NCI-H2196 (cell line): ENCODE measurements around the gene ANKRD28.
"Not testable (repeated sequence)": the region's sequence is repeated elsewhere in the genome, so short reads cannot be mapped to it uniquely, and the experiment has no call there.

Experiments used
- DNase-seq: peaks from one replicate; lab custom pipeline; 2025; ENCODE audit not compliant: unreplicated experiment; lab: John Stamatoyannopoulos, UW

ANKRD28 gene

DNA sequence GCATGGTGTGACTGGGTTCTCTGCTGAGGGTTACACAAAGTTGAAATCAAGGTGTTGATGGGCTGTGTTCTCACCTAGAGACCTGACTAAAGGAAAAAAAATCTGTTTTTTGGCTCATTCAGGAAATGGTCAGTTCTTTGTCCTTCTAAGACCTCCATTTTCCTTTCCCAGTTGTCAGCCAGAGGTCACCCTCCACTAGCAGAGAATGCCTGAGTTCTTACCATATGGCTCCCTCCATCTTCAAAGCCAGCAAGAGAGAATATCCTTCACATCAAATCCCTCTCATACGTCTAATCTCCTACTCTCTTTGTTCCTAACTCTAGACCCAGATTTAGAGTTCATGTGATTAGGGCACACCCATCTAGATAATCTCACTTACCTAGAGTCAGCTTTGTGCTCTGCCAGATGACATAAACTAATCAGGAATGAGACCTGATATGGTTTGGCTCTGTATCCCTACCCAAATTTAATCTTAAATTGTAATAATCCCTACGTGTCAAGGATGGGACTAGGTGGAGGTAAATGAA lies 19.4 kb downstream of the ANKRD28 start:
- no peak for DNase-seq

DNA sequence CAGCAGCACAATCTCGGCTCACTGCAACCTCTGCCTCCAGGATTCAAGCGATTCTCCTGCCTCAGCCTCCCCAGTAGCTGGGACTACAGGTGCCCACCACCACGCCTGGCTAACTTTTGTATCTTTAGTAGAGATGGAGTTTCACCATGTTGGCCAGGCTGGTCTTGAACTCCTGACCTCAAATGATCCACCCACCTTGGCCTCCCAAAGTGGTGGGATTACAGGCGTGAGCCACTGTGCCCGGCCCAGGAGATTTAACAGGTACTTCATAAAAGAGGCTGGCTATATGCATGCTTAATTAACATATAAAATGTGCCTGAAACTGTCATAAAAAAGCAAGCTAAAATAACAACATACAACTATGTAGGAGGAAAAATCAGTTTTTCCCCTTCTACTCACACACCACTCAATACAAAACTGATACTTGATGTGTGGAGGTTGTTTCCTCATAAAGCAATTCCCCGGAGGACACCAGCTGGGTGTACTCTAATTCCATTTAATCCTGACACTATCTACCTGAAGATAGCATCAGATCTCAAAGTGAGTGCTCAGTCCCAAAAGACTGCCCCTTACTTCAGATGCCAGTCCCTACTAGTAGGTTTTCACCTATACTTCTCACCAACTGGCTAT lies 22.7 kb downstream of the ANKRD28 start:
- not testable (repeated sequence) for DNase-seq

DNA sequence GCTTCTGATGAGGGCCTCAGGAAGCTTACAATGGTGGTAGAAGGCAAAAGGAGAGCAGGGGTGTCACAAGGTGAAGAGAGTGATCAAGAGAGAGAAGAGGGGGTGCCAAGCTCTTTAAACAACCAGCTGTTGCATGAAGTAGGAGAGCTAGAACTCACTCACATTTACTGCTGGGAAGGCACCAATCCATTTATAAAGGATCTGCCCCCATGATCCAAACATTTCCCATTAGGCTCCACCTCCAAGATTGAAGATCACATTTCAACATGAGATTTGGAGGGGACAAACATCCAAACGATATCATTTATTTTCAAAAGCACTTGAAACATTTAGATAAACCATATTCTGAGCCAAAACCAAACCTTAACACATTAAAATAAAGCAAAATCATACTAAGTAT lies 26.3 kb downstream of the ANKRD28 start:
- no peak for DNase-seq

DNA sequence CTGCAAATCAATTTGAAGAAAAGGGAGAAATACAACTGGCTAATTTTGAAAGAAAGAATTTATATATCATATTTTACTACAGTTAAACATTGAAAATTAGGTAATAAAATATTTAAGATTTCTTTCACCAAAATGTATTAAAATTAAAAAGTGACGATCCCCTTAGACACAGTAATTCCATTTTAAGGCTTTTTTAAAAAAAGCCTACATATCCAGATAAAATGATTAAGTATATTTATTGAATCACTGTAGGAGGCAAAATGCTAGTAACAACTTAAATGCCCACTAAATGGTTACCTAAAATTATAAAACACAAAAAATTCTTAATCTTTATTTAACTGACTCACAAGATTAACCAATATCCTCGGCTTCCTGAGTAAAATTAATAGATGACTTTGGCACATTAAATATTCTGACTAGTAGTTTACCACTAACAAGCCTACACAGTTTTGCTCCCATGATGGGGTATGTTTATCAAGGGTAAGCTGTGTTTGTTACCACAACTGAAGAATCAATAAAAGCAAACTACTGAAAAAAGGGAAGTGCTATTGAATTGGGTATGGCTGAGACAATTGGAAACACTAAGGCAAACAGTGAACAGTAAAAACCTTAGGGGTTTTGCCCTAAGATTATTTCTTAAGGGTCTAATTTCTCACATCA lies 28.4 kb downstream of the ANKRD28 start:
- DNase-seq: no peak

DNA sequence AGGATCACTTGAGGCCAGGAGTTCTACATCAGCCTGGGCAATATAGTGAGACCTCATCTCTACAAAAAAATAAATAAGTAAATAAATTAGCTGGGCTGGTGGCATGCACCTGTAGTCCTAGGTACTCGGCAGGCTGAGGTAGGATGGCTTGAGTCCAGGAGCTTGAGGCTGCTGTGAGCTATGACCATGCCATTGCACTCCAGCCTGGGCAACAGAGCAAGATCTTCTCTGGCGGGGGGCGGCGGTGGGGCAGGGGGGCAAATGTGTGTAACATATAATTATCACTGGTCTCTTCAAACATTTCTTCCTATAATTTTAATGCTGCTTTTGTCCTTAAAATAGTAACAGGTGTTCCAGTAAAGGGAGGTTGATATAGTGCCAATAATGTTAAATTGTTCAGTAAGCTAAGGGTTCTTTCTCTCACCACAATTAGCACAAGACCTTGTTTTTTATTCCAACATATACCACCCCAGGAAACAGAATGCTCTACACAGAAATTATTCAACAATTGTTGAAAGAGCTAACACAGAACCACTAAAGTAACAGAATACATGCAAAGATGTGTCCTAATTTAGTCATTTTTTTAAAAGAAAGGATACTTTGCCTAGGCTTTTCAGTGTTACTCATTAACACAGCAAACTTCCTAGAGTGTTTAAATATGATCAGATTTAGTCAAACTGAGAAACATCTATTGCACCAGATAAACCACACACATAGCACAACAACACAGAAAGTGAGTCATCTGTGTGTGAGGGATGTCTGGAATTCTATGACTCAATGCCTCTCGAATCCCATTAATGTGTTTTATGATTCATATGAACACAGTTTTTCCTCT lies 29.1 kb downstream of the ANKRD28 start:
- no peak for DNase-seq

DNA sequence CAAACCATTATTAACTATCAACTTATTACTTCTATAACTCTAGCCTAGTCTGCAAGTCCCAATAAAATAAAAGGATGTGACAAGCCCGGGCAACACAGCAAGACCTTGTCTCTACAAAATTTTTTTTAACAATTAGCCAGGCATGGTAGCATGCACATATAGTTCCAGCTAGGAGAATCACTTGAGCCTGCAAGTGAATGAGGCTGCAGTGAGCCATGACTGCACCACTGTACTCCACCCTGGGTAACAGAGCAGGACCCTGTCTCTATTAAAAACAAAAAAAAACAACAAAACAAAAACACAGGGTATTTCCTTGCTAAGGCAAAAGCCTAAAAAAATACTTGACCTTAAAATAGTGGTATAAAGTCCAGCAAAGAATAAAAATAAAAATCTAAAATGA lies 31.4 kb downstream of the ANKRD28 start:
- no peak for DNase-seq

DNA sequence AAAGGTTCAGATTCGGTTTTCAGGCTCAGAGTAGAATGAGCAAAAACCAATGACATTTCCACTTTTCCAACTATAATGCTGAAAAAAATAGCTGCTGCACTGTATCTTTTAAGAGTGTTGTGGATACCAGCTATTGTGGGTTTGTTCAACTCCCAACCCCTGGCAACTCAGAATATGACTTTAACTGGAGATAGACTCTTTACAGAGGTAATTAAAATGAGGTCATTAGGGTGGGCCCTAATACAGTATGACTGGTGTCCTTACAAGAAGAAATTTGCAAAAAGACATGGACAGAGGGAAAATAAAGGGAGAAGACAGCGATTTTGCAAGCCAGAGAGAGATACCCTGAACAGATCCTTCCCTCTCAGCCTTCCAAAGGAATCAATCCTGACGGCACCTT lies 39.5 kb downstream of the ANKRD28 start:
- no peak for DNase-seq

DNA sequence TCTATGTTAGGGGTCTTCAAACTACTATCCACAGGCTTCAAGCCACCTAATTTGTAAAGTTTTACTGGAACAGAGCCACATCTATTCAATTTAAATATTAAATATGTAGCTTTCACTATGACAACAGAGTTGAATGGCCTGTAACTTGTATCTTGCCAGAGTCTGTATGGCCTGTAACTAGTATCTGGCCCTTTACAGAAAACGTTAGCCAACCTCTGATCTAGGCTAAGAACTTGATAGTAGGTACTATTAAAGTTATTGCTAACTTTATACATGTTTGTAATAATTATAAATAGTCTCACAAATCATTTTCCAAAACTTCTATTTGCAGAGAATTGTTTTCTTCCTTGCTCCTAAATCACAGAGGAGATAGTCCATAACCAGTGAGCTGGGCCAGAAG lies 40.0 kb downstream of the ANKRD28 start:
- DNase-seq: no peak

DNA sequence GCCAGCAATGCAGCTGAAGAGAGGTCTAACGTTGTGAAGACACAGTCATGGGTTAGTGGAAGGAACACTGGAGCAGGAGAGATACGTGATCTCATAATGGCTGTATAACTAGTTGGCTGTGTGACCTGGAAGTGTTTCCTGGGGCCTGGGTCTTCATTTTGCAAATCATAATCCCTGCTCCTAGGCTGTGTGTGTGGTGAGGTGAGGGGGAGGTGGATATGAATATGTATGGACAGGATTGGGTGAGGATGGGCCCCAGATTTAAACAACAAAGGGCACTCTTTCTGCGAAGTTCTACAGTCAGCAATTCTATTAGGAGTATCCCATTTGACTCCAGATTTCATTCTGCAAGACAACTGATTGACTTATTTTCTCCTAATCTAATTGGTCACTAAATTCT lies 41.3 kb downstream of the ANKRD28 start:
- DNase-seq: no peak

DNA sequence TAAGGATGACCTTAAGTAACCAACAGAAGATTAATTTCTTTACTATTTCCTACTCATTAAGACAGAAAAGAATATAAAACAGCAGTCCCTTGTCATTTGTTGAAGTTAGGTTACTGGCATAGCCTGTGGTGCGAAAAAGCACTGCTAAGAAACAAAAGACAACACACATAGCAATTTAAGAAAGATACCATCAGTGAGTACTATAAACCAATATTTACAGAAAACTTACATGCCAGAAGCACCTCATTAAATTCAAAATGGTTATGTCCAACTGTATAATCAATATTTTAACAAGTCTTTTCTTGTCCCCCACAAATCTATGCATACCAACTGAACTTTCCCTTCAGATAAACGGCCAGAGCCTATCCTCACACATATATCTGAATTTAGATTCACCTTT lies 42.0 kb downstream of the ANKRD28 start:
- no peak for DNase-seq

DNA sequence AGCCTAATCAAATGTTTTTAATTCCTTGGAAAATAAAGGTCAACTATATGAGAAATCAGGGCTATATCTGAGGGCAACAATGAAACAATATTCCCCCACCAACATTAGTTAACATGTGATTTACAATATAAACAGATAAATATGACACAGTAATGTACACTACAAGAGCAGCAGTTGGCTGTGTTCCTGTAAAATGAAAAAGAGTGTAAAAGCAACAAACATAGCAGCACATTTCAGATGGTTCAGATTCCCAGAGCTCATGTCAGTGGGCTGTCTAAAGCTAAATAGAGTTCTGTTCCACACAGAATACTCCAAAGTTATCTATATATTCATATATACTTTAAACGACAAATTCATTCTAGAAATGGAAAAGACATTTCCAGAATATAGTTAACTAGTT lies 42.6 kb downstream of the ANKRD28 start:
- no peak for DNase-seq

DNA sequence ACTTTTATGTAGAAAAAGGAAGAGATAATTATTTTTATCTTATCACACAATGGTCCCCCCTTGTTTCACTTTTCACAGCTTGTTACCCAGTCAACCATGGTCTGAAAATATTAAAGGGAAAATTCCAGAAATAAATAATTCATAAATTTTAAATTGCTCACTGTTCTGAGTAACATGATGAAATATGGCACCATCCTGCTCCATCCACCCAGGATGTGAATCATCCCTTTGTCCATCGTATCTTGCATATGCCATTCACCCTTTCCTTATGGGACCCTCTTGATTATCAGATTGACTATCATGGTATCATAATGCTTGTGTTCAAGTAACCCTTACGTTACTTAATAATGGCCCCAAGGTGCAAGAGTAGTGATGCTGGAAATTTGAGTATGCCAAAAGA lies 43.7 kb downstream of the ANKRD28 start:
- no peak for DNase-seq

DNA sequence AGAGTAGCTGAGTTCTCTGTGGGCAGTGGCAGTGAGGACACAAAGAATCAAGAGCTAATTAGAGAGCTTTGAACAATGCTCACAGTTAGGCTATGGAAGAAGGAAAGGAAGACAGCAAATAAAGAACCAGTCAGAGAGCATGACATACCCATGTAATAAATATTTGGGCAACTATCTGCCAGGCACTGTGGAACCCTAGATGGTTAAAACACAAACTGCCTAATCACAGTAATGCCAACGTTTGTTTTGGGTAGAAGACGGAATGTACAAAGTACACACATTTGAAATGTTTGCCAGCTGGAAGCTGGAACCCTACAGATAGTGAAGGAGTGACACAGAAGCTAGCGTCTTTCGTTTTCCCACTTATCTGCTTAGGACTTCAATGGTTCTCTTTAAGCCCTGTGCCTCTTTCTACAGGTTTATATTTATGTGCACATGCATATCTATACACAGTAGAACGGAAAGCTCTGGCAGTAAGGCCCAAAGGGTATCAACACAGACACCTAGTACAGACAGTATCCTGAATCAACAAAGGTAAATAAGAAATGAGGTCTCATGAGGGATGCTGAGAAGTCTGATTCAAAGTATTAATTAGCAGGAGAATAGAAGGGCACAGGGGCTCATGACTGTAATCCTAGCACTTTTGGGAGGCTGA lies 44.6 kb downstream of the ANKRD28 start:
- DNase-seq: peak; percentile 5

DNA sequence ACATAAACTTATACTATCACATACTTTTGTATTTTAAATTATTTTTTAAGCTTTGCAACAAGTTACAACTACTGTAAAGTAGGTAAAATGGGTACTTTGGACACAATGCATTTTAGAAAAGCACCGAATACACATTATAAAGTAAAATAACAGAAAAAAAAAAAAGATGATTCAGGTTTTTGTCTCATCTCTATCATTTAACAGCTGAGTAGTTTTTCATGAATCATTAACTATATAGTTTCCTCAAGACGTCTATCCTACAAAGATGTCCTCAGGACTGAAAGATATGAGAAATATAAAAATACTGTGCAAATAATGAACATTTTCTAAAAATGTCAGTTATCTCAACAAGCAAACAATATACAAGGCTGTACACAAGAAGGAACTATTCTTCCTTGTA lies 46.9 kb downstream of the ANKRD28 start:
- no peak for DNase-seq

DNA sequence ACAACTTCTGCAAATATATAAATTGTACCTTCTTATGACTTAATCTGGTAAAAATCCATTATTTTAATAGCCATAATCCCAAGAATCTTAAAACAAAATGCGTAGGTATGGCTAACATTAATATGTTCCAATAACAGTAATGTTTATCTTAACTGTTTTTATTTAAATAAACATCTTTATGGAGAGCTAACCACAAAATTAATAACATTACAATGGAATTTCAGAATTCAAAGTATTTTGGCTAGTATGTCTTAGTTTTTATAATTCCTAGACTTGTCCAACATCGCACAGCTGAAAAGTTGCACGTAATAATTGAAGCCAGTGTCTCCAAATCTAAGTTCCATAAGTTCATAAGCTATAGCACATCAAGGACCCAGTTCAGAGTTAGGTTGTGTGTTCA lies 47.6 kb downstream of the ANKRD28 start:
- no peak for DNase-seq

DNA sequence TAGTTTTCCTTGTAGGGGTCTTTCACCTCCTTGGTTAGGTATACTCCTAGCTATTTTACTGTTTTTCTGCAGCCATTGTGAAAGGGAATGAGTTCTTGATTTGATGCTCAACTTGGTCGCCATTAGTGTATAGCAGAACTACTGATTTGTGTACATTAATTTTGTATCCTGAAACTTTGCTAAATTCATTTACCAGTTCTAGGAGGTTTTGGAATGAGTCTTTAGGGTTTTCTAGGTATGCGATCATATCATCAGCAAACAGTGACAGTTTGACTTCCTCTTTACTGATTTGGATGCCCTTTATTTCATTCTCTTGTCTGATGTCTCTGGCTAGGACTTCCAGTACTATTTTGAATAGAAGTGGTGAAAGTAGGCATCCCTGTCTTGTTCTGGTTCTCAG lies 51.9 kb downstream of the ANKRD28 start:
- not testable (repeated sequence) for DNase-seq

DNA sequence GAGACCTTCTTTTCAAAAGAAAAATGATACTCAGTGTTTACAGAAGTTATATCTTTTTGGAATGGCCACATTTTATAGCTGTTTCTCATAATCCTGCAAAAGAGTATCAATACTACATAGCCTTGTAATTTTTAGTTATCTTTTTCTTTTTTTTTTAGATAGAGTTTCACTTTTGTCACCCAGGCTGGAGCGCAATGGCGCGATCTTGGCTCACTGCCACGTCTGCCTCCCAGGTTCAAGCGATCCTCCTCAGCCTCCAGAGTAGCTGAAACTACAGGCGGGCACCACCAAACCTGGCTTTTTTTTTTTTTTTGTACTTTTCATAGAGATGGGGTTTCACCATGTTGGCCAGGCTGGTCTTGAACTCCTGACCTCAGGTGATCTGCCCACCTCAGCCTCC lies 53.6 kb downstream of the ANKRD28 start:
- no peak for DNase-seq

DNA sequence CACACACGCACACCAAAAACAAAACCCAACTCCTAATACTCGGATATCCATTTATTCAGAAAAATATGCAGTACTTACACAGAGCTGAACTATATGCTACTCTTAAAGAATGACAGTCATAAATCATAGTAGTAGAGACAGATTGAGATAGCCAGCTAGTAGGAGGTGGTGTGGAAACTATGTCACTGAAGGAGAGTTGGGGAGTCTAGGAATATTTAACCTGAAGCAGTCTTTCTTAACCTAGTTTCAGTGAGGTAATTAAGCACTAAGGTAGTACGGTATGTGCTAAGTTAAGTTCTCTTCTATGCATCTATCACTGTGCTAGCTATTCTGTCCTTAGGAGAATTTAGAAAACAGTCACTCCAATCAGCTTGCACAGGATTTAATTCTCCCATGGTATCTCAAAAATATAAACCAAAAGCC lies 54.2 kb downstream of the ANKRD28 start:
- DNase-seq: no peak

DNA sequence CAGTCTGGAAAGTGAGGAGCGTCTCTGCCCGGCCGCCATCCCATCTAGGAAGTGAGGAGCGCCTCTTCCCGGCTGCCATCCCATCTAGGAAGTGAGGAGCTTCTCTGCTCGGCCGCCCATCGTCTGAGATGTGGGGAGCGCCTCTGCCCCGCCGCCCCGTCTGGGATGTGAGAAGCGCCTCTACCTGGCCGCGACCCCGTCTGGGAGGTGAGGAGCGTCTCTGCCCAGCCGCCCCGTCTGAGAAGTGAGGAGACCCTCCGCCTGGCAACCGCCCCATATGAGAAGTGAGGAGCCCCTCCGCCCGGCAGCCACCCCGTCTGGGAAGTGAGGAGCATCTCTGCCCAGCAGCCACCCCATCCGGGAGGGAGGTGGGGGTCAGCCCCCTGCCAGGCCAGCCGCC lies 55.5 kb downstream of the ANKRD28 start:
- DNase-seq: not testable (repeated sequence)

DNA sequence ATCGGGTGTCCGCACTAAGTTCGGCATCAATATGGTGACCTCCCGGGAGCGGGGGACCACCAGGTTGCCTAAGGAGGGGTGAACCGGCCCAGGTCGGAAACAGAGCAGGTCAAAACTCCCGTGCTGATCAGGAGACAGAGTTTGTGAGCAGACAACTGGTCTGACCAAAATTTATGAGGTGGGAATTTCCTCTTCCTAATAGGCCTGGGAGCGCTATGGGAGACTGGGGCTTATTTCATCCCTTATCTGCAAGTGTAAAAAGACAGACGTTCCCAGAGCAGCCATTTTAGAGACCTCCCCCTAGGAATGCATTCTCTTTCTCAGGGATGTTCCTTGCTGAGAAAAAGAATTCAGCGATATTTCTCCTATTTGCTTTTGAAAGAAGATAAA lies 59.2 kb downstream of the ANKRD28 start:
- not testable (repeated sequence) for DNase-seq

DNA sequence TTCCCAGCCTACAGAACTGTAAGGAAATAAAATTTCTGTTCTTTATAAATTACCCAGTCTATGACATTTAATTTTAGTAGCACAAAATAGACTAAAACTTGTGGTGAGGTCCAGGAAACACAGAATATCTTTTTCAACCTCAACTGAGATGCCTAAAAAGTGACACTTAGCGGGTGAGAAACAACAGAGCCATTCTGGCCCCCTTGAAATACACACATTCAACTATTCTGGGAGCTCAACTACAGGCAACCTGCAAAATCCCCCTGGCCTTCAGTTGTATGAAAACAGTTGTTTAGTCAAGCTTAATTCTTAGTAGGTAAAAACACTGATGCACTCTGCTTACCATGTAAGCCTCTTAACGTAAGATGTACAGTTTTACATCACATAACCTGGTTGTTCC lies 66.8 kb downstream of the ANKRD28 start:
- DNase-seq: no peak
